Fibroblast of skin of right biceps (primary cell): Measurements from ENCODE around the gene CHD2.

Source experiments
- DNase-seq: peaks from one replicate; pipeline ENCODE4 v3.0.0-alpha.2; 2013

Gene CHD2

DNA sequence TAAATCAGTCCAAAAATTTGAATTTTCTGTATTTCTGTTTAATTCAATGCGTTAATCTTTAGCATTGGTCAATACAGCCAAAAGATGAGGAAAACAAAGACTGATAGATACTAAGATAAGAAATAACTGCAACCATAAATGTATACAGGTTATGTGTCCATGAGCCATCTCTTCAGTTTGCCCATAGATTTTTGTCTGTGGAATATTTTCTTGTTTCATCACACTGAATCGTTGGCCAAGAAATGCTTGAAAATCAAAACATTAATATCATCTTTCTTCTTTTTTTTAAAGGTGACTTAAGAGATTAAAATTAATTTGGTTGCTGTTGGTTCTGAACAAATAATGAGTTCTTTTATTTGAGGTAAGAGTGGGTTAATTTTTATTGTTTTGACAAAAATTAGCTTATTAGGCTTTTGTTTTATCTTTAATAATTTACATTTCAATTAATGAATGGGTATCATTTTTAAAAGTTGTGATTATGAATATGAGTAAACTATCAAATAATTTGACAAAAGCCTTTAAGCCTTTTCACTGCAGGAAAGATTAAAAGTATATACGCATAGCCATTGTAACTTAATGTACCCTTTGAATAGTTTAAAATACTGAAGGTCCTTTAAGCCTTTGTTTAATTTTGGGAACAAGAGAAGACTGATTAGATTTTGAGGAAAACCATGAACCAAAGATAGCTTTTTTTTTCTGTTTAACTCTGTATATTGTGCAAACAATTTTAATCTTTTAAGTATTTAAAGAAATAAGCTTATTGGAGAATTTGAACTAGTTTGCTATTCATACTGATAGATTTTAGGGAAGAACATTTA, 14.7 kb upstream of the CHD2 start:
- no peak for DNase-seq

DNA sequence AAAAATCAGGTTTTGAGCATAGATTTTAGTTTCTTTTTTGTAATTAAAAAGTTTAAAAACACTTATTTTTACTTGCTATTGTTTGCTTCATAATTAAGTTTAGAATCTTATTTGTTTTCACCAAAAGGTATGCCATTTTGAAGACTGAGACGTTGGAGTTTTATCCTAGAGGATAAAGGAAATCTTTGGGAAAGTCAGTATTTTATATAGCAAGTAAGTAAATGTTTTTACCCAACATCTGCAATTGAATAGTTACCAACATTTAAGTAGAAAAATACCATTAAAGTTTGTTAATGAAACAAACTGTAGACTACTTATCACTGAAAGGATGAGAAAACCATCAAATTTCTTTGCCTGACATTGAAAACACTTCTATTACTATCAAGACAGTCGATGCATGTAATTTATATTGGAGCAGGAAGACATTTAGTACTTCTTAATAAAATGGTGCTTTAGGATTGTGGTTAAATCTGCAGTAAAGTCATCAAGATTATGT, 14.0 kb upstream of the CHD2 start:
- no peak for DNase-seq

DNA sequence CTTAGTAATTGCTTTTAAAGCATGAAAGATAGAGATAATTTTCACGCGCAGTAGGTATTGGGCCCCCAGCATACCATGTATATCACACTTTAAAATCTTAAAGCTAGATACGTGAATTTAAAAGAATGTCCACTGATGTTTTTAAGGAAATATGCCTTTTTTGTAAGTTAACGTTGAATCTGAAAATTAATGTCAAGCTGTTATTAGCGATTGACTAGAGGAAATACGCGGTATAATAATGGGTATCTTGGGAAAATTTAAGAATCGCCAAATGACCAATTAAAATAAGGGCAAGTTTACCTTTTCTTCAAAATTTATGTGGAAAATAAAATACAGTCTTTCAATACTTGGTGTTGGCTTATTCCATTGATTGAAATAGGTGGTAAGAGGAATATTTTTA, 13.3 kb upstream of the CHD2 start:
- DNase-seq: no peak

DNA sequence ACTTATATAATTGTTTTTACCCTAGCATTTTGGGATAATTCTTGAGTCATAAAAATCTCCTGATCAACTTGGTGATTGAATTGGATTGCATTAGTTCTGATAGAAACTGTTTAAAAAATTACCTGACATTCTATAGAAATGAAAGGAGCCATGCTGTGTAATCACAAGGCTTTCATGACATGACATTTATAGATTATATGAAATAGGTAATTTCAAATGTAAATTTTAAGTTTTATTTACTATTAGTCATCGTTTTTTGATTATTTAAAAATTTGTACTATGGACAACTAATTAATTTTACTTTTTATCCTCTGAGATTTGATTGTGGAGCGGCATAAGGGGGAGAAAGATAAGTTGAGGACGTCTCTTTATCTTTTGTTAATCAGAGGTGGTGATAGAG, 12.3 kb upstream of the CHD2 start:
- no peak for DNase-seq

DNA sequence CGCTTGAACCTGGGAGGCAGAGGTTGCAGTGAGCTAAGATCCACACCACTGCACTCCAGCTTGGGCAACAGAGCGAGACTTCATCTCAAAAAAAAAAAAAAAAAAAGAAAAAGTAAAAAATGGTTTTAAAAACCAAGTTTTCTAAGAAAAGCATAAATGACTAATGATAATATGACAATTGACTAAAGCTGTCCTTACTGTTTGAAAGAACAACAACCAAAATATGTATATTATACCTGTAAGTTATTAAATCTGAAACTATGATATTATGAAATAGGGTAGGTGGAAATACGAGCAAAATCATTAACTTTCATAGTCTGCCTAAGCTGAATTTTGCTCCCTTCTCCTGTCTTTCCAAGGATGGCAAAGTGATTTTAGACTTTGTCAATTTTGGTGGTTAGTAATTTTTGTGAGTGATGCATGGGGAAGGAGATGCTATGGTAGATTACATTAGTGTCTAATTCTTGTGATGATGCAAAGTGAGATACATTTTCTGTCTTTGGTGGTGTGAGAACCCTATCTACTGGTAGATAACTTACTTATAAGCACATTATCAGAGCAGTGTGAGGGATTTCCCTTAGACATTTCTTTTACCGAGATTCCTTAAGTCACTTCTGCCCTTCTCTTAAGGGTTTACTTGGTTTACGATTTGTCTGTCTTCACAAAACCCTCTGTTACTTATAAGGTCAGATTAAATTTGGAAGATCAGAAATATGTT, 10.6 kb upstream of the CHD2 start:
- DNase-seq: no peak

DNA sequence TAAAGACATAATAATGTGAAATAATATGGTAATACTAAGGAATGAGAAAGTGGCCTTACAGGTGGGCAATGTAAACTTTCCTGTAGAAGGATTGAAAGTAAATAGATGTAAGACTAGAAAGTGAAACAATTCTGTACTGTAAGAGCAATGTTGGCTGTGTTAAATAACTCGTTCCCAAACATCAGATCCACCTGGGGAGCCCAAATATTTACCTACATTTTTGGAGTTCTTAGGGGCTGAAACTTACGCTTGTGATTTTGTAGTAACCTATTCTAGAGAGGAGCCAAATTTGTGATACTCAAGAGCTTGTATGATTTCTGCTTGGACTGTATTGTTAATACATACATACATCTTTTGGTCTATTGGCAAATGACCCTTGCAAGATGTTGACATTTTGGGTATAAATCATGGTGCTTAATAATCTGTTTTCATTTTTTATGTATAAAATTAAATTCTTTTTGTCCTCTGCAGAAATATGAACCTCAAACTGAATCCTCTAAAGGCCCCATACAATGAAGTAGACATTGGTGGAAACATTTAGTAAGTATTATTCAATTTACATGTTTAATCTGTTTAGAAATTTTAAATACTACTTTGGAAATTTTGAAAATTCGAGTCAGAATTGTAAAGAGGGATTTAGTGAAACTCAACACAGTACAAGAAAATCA, 8.5 kb upstream of the CHD2 start:
- no peak for DNase-seq

DNA sequence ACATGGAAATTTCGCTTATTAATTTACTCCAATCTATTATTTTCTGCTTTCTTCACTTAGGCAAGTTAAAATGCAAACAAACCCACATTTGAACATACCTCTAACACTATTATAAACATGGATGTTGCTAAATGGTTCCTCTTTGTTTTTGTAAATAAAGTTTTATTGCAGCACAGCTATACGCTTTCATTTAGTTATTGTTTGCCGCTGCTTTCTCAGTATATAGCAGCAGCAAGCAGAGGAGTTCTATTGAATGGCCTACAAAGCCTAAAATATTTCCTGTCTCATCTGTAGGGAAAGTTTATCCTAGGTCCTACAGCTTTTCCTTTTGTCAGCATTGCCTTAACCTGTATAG, 7.9 kb upstream of the CHD2 start:
- DNase-seq: no peak

DNA sequence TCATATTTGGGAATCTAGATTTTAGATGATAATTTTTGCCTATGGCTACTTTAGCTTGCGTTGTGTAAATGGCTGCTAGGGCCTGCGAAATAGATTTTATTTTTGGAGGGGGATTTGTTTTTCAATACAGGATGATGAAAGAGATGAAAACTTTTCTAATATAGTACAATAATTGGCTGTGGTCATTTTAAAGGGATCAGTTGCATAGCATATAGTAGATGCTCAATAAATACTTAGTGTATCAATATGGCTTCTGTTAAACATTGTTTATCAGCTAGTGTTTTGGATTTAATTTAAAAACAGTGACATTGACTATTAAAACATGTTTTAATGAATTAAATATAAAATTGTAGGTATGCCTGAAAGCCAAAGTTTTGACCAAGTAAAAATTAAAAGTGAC, 6.9 kb upstream of the CHD2 start:
- DNase-seq: no peak

DNA sequence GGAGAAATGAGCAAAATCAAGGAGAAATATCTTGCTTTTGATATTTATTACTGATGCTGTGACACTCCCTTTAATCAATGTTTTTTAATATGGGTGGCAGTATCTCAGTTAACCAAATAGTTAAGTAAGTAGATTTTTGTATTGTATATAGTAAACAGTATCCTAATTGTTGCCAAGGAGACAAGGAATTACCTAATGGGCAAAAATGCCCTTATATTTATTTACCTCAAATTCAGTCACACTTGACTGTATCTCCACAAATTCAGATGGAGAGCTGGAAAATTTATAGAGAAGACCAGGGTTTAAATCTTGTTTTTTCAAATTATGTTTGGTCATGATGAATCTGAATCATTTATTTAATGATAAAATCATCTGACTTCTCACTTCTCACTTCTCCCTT, 3.6 kb upstream of the CHD2 start:
- DNase-seq: no peak

DNA sequence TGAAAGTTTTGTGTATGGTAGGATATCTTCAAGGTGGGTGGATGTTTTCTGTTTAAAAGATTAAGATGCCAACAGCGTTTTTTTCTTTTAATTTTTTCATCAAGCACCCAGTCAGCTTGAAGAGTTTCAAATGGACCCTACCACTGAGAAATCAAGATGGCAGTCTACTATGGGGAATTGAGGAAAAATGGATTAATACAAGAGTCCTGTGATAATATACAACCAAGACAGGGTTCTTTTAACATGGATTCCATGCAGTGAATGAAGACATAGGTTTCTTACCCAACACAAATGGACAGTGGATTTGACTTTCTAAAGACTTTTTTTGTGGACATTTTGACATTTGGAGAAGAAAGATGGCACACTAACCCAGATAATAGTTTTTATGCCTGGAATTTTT, 2.5 kb upstream of the CHD2 start:
- no peak for DNase-seq

DNA sequence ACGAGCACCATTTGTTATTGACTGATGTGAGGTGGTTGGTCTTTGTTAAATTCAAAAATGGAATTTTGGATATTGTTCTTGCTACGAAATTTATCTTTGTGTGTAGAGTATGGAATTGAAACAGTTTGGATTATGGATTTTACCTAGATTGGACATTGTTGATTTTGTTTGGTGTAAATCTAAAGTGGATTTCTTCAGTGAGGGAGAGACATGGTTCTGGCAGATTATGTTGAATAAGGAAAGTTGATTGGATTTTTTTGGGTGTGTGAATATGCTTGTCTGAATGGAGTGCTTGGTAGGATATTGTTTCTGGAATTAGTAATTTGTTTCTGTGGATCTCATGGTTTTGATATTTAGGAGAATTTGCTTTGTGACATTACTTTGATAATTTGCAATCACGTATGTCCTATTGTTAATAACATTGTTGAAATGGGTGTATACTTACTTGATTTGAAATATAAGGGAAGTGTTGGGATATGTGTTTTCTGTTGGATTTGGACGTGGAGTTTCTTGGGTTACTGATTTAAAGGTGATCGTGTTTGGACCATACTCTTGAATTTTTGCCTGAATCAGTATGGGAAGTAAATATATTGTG, 1.0 kb upstream of the CHD2 start:
- DNase-seq: no peak

DNA sequence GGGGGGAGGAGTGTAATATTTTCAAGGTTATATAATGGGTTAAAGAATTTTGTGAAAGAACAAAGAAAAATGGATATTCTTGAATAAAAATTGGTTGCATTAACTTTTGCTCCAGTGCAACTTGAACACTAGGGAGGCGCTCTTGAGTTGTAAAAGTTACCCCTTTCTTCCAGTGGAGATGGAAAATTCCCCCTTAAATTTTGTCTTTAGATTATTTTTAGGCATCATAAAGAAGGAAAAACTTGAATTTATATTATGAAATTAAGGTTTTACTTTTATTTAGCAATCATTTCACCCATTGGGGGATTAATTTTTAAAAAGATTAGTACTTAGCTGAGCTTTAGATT, 550 bp upstream of the CHD2 start:
- DNase-seq: no peak

DNA sequence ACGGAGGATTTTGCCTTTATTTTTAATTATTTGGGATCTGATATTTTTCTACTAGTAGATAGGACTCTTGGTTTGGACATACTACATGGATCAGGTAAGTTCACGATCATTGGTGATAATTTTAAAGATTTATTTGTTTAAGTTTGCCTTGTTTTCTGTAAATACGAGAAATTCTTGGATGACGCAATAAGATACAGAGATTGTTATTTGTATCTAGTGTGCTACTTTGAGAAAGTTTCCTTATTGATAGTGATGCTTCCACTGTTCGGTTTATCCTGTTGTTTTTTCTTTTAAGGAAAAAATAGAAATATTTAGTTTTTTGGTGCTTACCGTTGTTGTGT, 577 bp downstream of the CHD2 start:
- DNase-seq: no peak

DNA sequence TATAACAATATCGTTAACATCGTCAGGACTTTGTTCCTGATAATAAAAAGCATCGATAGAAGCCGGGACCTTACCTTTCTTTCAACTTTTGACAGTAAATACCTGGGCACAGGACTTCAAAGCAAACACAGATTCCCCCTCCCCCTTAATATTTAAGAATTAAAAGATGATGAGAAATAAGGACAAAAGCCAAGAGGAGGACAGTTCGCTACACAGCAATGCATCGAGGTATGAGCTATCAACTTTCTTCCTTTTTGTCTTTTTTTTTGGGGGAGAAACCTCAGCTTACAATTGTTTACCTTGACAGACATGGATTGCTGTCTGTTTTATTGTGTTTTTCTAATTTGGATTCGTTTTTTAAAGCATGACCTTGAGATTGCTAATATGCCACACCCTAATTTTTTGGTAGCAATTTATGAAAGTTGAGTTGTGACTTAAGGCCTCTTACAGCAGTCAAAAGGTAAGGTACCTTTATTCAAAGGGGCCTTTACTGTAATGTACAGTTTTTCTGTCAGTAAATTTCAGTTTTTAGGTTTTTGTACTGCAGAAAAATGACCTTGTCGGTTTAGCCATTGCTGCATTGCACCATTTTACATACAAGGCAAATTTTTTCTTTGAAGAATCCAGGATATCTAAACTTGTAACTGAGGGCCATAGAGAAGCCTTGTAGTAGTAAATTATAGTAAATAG, 1.1 kb downstream of the CHD2 start:
- DNase-seq: no peak

DNA sequence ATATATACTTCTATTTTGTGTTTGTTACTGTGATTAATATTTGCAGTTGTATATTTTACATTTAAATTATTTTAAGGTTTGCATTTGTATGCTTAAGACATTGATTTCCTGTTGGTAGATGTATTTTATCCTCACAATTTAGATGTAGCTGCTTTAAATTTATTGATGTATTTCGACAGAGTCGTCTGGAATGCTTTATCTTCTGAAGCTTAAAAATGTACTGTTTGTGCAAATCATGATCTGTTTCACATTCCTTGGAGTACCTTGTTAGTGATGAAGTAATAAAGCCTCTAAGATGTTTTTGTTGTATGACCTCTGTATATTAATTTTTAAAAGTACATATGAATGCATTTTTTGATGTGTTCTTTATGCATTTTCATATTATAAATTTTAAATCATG, 1.9 kb downstream of the CHD2 start:
- DNase-seq: no peak

DNA sequence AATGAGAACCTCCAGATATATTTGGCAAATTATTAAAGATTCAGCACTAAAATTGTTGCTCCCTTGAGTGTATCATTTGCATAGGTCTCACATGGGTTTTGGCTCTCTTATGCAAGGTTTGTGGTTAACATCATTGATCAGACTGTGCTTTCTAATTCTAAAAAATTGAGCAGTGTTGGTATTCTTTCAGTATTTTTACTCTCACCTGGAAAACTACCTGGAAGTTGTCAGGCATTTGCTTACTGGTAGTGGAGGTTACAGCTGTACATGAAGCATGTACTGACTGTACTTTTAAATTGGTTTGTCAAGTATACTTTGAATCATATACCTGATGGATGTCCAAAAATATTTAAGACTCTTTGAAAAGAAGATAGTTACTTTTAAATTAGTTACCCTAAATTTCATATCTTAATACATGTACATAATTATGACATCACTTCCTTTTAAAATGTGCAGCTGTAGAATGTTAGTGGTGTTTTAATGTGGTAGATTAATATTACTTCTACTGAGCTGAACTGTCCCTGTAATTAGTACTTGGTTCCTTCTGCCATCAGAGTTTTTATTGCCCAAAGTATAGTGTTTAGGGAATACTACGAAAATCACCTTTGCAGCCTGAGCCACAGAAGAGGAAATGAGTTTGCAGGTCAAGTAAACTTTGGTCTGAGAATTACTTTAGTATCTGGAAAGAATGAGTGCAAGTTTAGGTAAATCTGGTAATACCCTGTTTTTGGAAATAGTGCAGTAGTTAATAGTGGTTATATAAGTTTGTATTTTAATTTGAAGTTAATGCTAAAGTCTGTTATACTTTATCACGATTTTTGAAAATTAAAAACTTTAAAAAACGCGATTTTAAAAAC, 2.8 kb downstream of the CHD2 start:
- DNase-seq: no peak

DNA sequence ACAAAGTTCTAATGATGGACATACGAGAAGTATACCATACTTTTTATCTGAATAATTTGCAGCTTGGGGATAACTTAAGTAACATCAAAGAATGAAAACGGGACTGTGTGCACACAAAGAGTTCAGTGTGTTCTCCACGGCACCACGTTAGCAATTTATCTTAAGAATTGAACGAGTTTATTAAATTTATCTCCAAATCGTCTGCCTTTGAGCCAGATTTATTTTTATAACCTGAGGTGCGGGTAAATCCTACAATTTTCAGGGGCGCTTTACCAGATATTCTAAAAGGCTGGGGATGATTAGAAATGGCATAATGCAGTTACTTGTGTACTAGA, 3.5 kb downstream of the CHD2 start:
- no peak for DNase-seq

DNA sequence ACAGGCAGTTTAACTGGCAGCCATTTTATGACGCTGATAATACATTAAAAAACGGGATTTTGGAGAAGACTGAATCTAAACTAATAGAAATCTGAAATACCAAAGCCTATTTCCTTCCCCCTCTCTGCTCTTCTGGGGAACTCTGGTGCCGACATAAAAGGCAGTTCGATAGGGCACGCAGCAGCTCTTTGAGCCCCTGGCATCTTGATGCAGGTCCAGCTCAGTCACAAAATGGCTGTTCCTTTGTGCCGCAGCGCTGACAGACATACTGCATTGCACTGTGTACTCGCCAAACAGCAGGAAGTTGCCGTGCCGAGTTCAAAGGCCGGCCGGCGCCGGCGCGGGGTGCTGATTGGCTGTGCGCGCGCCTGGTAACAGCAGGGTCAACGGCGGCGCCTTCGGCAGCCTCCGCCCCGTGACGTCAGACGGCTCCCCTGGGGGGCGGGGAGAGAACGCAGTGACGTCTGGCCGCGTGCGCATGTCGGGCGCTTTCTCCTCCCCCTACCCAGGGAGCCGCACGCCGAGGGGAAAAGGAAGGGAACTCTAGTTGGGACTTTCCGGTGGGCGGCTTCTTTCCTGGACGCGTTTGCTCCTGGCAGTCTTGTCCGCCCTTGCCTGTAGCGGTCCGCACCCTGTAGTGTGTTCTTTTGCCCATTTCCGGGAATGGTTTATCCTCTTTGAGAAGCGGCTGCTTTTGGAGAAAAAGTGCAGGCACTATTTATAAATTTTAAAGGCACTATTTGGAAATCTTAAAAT, 4.0 kb downstream of the CHD2 start:
- peak; percentile 99 for DNase-seq

DNA sequence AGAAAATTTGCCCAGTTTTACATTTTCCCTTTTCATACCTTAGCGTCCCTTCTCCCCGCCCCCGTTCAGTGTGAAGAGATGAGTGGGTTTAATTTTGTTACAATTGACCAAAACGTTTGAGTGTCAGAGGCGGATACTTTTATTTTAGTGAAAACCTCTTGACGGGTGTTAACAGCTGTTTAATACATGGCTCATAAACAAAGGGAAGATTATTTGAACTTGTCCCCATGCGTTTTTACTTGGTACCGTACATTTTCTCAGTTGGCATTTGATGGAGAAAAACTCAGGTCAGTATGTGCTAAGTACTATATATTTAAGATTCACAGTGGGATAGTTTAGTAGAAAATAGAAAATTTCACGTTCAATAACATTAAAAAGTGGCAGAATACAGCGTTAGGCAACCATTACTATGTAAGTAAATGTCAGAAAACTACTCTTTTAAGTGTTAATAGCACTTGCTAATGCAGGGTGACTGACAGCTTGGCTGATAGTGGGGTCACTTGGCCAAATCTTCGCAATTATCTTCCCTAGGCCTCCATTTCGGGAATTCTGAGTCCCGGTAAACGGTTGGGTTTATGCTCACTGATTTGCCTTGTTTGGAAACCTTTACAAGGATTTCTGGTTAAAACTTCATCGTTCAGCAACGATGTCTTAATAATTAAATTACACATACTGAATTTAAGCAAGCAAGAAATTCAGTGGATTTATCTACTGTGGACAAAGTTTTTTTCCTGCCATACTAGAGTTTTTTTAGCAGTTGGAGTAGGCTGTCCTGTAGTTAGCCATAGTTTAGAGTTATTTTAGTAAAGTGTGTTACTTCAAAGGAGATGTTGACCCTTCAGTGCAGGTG, 4.8 kb downstream of the CHD2 start:
- DNase-seq: no peak

DNA sequence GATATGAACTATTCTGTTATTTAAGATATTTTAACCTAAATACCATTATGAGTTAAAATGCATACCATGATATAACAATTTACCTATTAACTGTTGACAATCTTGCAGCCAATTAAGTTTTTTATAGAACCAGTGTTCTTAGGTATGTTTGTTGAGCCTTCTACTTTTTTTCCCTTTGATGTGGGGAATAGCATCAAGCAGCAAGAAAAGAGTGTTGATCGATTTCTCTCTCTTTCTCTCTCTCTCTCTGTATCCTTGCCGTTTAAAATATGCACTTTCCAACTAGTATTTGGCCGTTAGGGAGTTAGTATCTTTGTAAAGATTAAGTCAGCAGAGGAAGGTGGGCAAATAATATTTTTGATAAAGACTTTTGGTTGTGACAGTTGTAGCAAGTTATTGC, 5.9 kb downstream of the CHD2 start:
- DNase-seq: no peak
